ENCODE measurements around the gene P3H2. TPM values are rescaled to one million over a fixed set of nuclear protein-coding genes. Genes with fewer than 3 reads are reported as not detected.

P3H2 gene
- total RNA-seq, 4 donors from 2014 or later: 4.2 to 20.2 (median 5.7) TPM

- Histone ChIP-seq H3K27ac (no peak overlapping the region), H3K4me3 (replicated peaks in 1 of 3) (no peak overlapping the region), H3K36me3 (no peaks in the 10 kb centered on the region), H3K27me3 (no peaks in the 10 kb centered on the region), H3K4me1 (no peaks in the 10 kb centered on the region), H3K9me3 (no peaks in the 10 kb centered on the region)
- no peak for DNase-seq
- intact Hi-C loops (cut with DNase I): no loop called here
- 74 to 78% methylated on average over 4 of the region's 4 CpGs for WGBS, 2 donors
- TF ChIP-seq, protein P1, sequence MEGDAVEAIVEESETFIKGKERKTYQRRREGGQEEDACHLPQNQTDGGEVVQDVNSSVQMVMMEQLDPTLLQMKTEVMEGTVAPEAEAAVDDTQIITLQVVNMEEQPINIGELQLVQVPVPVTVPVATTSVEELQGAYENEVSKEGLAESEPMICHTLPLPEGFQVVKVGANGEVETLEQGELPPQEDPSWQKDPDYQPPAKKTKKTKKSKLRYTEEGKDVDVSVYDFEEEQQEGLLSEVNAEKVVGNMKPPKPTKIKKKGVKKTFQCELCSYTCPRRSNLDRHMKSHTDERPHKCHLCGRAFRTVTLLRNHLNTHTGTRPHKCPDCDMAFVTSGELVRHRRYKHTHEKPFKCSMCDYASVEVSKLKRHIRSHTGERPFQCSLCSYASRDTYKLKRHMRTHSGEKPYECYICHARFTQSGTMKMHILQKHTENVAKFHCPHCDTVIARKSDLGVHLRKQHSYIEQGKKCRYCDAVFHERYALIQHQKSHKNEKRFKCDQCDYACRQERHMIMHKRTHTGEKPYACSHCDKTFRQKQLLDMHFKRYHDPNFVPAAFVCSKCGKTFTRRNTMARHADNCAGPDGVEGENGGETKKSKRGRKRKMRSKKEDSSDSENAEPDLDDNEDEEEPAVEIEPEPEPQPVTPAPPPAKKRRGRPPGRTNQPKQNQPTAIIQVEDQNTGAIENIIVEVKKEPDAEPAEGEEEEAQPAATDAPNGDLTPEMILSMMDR (IDR thresholded peaks at IDR 0.05): no peak
- TF ChIP-seq POLR2A (IDR thresholded peaks at IDR 0.05): no peak
These were observed 31.0 kb downstream of the P3H2 start for GRCh38 chr3:190089711-190090110.

GRCh38 chr3:190088890-190089289, 31.8 kb downstream of the P3H2 start:
- Histone ChIP-seq H3K27me3 (no peaks in the 10 kb centered on the region), H3K27ac (no peak overlapping the region), H3K4me1 (no peaks in the 10 kb centered on the region), H3K4me3 (replicated peaks in 1 of 3) (no peak overlapping the region), H3K9me3 (no peaks in the 10 kb centered on the region), H3K36me3 (no peaks in the 10 kb centered on the region)
- 89 to 90% methylated on average over 9 of the region's 9 CpGs for WGBS, 2 donors
- TF ChIP-seq POLR2A (IDR thresholded peaks at IDR 0.05): no peak
- TF ChIP-seq, protein P1 (IDR thresholded peaks at IDR 0.05): no peak
- DNase-seq: no peak
- intact Hi-C loops (cut with DNase I): no loop called here

- TF ChIP-seq, protein P1 (IDR thresholded peaks at IDR 0.05): no peak
- TF ChIP-seq POLR2A (IDR thresholded peaks at IDR 0.05): no peak
- Histone ChIP-seq H3K4me1 (peaks cover 0 to 3% of the 10 kb centered on the region in 2 donors), H3K9me3 (no peaks in the 10 kb centered on the region), H3K27ac (no peak overlapping the region), H3K4me3 (replicated peaks in 1 of 3) (no peak overlapping the region), H3K27me3 (no peaks in the 10 kb centered on the region), H3K36me3 (no peaks in the 10 kb centered on the region)
- no peak for DNase-seq
- WGBS, 2 donors: 80 to 83% methylated on average over 2 of the region's 2 CpGs
- intact Hi-C loops (cut with DNase I): no loop called here
These were observed 34.5 kb downstream of the P3H2 start for GRCh38 chr3:190086191-190086590.

DNA sequence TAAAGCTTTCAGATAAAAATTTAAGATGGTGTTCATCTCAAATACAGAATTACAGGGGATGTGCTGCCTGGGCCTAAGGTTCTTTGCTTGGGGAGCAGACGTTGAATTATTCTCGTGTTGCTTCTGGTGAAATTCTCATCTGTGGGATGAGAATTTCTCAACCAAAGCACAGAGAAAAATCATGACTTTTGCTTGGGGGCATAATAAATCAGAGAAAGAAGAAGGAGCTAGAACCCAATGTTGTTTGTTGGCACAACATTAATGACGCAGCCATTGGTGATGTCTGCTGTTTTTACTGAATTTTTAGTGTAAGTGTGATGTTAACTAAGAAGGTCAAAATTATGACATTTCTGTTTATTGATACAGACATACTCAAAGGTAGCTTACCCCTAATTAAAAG, 35.7 kb downstream of the P3H2 start:
- Histone ChIP-seq H3K9me3 (no peaks in the 10 kb centered on the region), H3K36me3 (no peaks in the 10 kb centered on the region), H3K4me1 (peaks cover 0 to 3% of the 10 kb centered on the region in 2 donors), H3K4me3 (replicated peaks in 1 of 3) (no peak overlapping the region), H3K27ac (no peak overlapping the region), H3K27me3 (no peaks in the 10 kb centered on the region)
- no peak for TF ChIP-seq POLR2A (IDR thresholded peaks at IDR 0.05)
- TF ChIP-seq, protein P1 (IDR thresholded peaks at IDR 0.05): no peak
- intact Hi-C loops (cut with DNase I): no loop called here
- WGBS, 2 donors: 79 to 92% methylated on average over 3 of the region's 3 CpGs
- no peak for DNase-seq

DNA sequence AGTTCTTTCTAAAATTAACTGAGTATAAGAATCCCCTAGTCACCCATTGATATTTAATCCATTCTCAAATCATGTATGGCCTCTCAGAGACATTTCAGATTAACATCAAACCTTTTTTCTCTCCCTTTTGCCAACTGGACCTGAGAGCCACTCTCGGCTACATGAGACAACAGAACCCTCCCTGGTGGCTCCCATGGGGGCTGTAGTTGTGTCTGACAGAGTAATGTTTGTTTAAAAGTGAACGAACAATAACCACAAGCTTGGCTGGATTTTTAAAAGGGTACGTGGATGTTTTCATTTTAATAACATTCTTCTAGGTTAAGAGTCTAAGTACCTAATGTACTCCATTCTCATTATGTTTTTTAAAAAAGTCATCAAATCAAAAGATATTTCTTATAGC, 37.1 kb downstream of the P3H2 start:
- Histone ChIP-seq H3K36me3 (no peaks in the 10 kb centered on the region), H3K4me3 (replicated peaks in 1 of 3) (no peak overlapping the region), H3K9me3 (no peaks in the 10 kb centered on the region), H3K4me1 (peaks cover 0 to 3% of the 10 kb centered on the region in 2 donors), H3K27me3 (no peaks in the 10 kb centered on the region), H3K27ac (no peak overlapping the region)
- TF ChIP-seq, protein P1 (IDR thresholded peaks at IDR 0.05): no peak
- no peak for TF ChIP-seq POLR2A (IDR thresholded peaks at IDR 0.05)
- intact Hi-C loops (cut with DNase I): no loop called here
- no peak for DNase-seq
- 18 to 25% methylated on average over 3 of the region's 3 CpGs for WGBS, 2 donors

Data from thyroid gland (tissue), 4 donors.